Mammary epithelial cell (primary cell): ENCODE measurements around the gene NR3C2.

Experiments
- EZH2 ChIP-seq: IDR thresholded peaks from 2 replicates; pipeline ENCODE4 v1.6.1; 2012; ENCODE audit warnings: low read length, inconsistent platforms, borderline replicate concordance
- TF ChIP-seq, protein P1 (sequence below), 2 donors: IDR thresholded peaks in 1 of 2; conservative IDR thresholded peaks in 1 of 2; 2 replicates each; pipeline ENCODE4 v1.5.1; 2011 to 2012; ENCODE audit warnings: inconsistent platforms in 2 of 2, low read length in 2 of 2, mild to moderate bottlenecking in 2 of 2, control low read depth in 1 of 2, low read depth in 1 of 2; ENCODE audit not compliant: insufficient read depth in 1 of 2; ENCODE audit errors: extremely low read depth in 1 of 2

DNA sequence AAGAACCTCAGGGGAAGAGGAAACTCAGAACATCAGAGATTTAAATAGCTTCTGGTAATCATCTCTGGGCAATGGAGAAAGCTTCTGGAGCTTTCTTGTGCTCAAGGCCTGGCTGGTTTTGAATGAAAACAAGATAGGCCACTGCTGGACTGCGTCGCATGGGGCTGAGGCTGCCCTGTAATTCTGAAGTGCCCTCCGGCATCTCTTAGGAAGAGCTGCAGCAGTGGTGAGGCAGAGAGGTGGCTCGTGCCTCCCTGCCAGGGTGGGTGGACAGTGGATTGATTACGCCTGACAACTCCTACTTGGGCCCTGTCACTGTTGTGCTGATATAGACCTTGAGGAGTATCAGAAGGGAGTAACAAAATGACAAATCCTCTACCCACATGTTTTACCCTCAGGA is 279.7 kb downstream of the NR3C2 start:
- TF ChIP-seq, protein P1, sequence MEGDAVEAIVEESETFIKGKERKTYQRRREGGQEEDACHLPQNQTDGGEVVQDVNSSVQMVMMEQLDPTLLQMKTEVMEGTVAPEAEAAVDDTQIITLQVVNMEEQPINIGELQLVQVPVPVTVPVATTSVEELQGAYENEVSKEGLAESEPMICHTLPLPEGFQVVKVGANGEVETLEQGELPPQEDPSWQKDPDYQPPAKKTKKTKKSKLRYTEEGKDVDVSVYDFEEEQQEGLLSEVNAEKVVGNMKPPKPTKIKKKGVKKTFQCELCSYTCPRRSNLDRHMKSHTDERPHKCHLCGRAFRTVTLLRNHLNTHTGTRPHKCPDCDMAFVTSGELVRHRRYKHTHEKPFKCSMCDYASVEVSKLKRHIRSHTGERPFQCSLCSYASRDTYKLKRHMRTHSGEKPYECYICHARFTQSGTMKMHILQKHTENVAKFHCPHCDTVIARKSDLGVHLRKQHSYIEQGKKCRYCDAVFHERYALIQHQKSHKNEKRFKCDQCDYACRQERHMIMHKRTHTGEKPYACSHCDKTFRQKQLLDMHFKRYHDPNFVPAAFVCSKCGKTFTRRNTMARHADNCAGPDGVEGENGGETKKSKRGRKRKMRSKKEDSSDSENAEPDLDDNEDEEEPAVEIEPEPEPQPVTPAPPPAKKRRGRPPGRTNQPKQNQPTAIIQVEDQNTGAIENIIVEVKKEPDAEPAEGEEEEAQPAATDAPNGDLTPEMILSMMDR (conservative IDR thresholded peaks at IDR 0.05 in 1 of 2, IDR thresholded peaks at IDR 0.05 in 1 of 2; ENCODE audit: extremely low read depth in 1 of 2, insufficient read depth in 1 of 2, low read depth in 1 of 2, low read length in 2 of 2): no peak
- no peak for TF ChIP-seq EZH2
